ENCODE measurements around the gene CLRN2.

- TF ChIP-seq SIN3A (IDR thresholded peaks at IDR 0.05; ENCODE audit: borderline replicate concordance, insufficient read depth, low read length): no peak
- no peak for TF ChIP-seq POLR2AphosphoS5 (IDR thresholded peaks at IDR 0.05; ENCODE audit: low read depth, low read length)
- no peak for TF ChIP-seq TAF1 (IDR thresholded peaks at IDR 0.05; ENCODE audit: borderline replicate concordance, insufficient read depth, low read length)
Observed at GRCh38 chr4:17477774-17478472, 37.0 kb upstream of the CLRN2 start.

Data from PFSK-1 (cell line).